K562 (cell line): ENCODE data around the gene MAPRE2. TPM values are rescaled to one million over a fixed set of nuclear protein-coding genes. Genes with fewer than 3 reads are reported as not detected.

Experiments
- ARID2 ChIP-seq: fragments of 450-650 bp; IDR thresholded peaks from 2 replicates; pipeline ENCODE4 v1.6.1; 2017; ENCODE audit warnings: antibody characterized with exemption, mild to moderate bottlenecking
- DNMT1 ChIP-seq: fragments of 450-650 bp; IDR thresholded peaks from 2 replicates; pipeline ENCODE4 v1.6.1; 2016; ENCODE audit warnings: antibody characterized with exemption, mild to moderate bottlenecking
- KDM4B ChIP-seq, 2 experiments: fragments of 450-650 bp in 1 of 2; sonication (generic) in 1 of 2; IDR thresholded peaks; 2 replicates each; pipeline ENCODE4 v1.6.1; 2016 to 2017; ENCODE audit warnings: borderline replicate concordance in 2 of 2, antibody characterized with exemption in 1 of 2, low read depth in 1 of 2, mild to moderate bottlenecking in 1 of 2
- NFE2L1 ChIP-seq: fragments of 450-650 bp; IDR thresholded peaks from 2 replicates; pipeline ENCODE4 v1.6.1; 2016; ENCODE audit warnings: missing genetic modification characterization, low read depth, mild to moderate bottlenecking, missing compliant biosample characterization, moderate library complexity, borderline replicate concordance
- PBX2 ChIP-seq, 2 experiments: IDR thresholded peaks in 1 of 2; conservative IDR thresholded peaks in 1 of 2; 2 replicates each; pipeline ENCODE4 v1.6.1; 2016; ENCODE audit warnings: low read depth in 2 of 2, mild to moderate bottlenecking in 1 of 2, missing compliant biosample characterization in 1 of 2, missing genetic modification characterization in 1 of 2, moderate library complexity in 1 of 2
- PKNOX1 ChIP-seq: fragments of 450-650 bp; IDR thresholded peaks from 2 replicates; pipeline ENCODE4 v1.6.1; 2016
- SMARCA4 ChIP-seq: fragments of 450-650 bp; IDR thresholded peaks from 2 replicates; pipeline ENCODE4 v1.6.1; 2016
- SOX6 ChIP-seq: fragments of 450-650 bp; IDR thresholded peaks from 2 replicates; pipeline ENCODE4 v1.6.1; 2014; ENCODE audit warnings: mild to moderate bottlenecking
- TSHZ1 ChIP-seq: fragments of 250-450 bp; sonication (Bioruptor Pico); IDR thresholded peaks from 2 replicates; pipeline ENCODE4 v1.4.0; 2020; ENCODE audit warnings: mild to moderate bottlenecking, moderate library complexity
- ZBTB17 ChIP-seq: fragments of 450-650 bp; formaldehyde crosslinking; IDR thresholded peaks from 2 replicates; pipeline ENCODE4 v1.4.0; 2020; ENCODE audit warnings: mild to moderate bottlenecking
- ZNF133 ChIP-seq: fragments of 250-450 bp; sonication (Bioruptor Pico); IDR thresholded peaks from 2 replicates; pipeline ENCODE4 v1.4.0; 2020; ENCODE audit warnings: mild to moderate bottlenecking
- ZNF175 ChIP-seq: fragments of 200-800 bp; sonication (Bioruptor generic); IDR thresholded peaks from 2 replicates; pipeline ENCODE4 v1.6.1; 2016; ENCODE audit warnings: low read depth, mild to moderate bottlenecking, missing genetic modification characterization, missing compliant biosample characterization
- ZNF239 ChIP-seq: fragments of 250-450 bp; sonication (Bioruptor Pico); IDR thresholded peaks from 2 replicates; pipeline ENCODE4 v1.4.0; 2020; ENCODE audit warnings: mild to moderate bottlenecking
- ZNF518B ChIP-seq: fragments of 250-450 bp; sonication (Bioruptor Pico); IDR thresholded peaks from 2 replicates; pipeline ENCODE4 v1.5.0; 2021; ENCODE audit warnings: mild to moderate bottlenecking, moderate library complexity
- ZNF584 ChIP-seq: fragments of 200-800 bp; sonication (Bioruptor generic); IDR thresholded peaks from 2 replicates; pipeline ENCODE4 v1.6.1; 2016; ENCODE audit warnings: low read depth, mild to moderate bottlenecking, missing genetic modification characterization, missing compliant biosample characterization
- ZNF76 ChIP-seq: fragments of 250-450 bp; sonication (Bioruptor Pico); IDR thresholded peaks from 2 replicates; pipeline ENCODE4 v1.4.0; 2020; ENCODE audit warnings: mild to moderate bottlenecking, moderate library complexity, borderline replicate concordance
- polyA plus RNA-seq, 8 experiments: library from polyadenylated mRNA; depleted of rRNA in 4 of 8; stranded (reverse) in 5 of 8; unstranded in 3 of 8; fragments of >200 nt; fragmentation: Nextera tagmentation in 2 of 8; fragmentation: Illumina TruSeq in 1 of 8; extraction: Ambion mirVana in 2 of 8; extraction: Trizol in 1 of 8; gene quantifications; 2 replicates each; pipeline versions ENCODE4 v1.2.1 to v1.2.3, GENCODE V29; 2011 to 2014; ENCODE audit warnings: inconsistent platforms in 1 of 8, missing spikeins in 1 of 8
- total RNA-seq, 7 experiments: library from RNA; depleted of rRNA in 6 of 7; stranded (reverse); fragments of >200 nt in 6 of 7; fragmentation: Illumina TruSeq in 2 of 7; extraction: Trizol in 2 of 7; gene quantifications; 2 replicates each; pipeline versions ENCODE4 v1.2.1 to v1.2.3, GENCODE V29; 2011 to 2021; ENCODE audit warnings: low replicate concordance in 1 of 7

The MAPRE2 gene
- total and polyA plus RNA-seq, 9 of the 15 experiments (the other 6 are each of a cell fraction or from before 2014, with no cell fraction given) = 32.3 to 70.7 (median 40.7) TPM

GRCh38 chr18:35104391-35105051, 63.3 kb downstream of the MAPRE2 start (continued):
- TF ChIP-seq PKNOX1 (peak; percentile 82), ZNF239 (CRISPR knock-in tag) (peak; percentile 9), TSHZ1 (0 out of 2 replicates have a peak, but pooled peaks have one; percentile 10), ZNF518B (no peak), ARID2 (no peak), ZNF584 (no peak), PBX2 (CRISPR knock-in tag; IDR thresholded peaks at IDR 0.05; ENCODE audit: low read depth) (no peak), PBX2 (tag; conservative IDR thresholded peaks at IDR 0.05; ENCODE audit: low read depth) (peak; percentile 90), ZNF133 (CRISPR knock-in tag) (no peak), SOX6 (peak; percentile 63; the same call in 1 of the 2 replicates), KDM4B (IDR thresholded peaks at IDR 0.05; ENCODE audit: borderline replicate concordance in 2 of 2, low read depth in 1 of 2) (no peak), DNMT1 (no peak), SMARCA4 (peak; percentile 63), ZNF76 (CRISPR knock-in tag) (0 out of 2 replicates have a peak, but pooled peaks have one; percentile 11), ZNF175 (CRISPR knock-in tag) (peak; percentile 88), ZBTB17 (CRISPR knock-in tag) (0 out of 2 replicates have a peak, but pooled peaks have one; percentile 59), NFE2L1 (tag) (0 out of 2 replicates have a peak, but pooled peaks have one; percentile 15)
